ENCODE measurements around the gene MPP4.

Gene MPP4

GRCh38 chr2:201622306-201622970 lies 76.0 kb downstream of the MPP4 start:
- no peak for DNase-seq (ENCODE audit: low read depth in 2 of 2)

- no peak for DNase-seq (ENCODE audit: low read depth in 2 of 2)
Observed at GRCh38 chr2:201621293-201621999, 77.0 kb downstream of the MPP4 start.

GRCh38 chr2:201618744-201619662 lies 79.4 kb downstream of the MPP4 start:
- DNase-seq (ENCODE audit: low read depth in 2 of 2) = no peak

- DNase-seq (ENCODE audit: low read depth in 2 of 2) = no peak
Observed at GRCh38 chr2:201608021-201608420, 90.4 kb downstream of the MPP4 start.

GRCh38 chr2:201607568-201607967 lies 90.9 kb downstream of the MPP4 start:
- no peak for DNase-seq (ENCODE audit: low read depth in 2 of 2)

- no peak for DNase-seq (ENCODE audit: low read depth in 2 of 2)
Observed at GRCh38 chr2:201600906-201601305, 97.5 kb downstream of the MPP4 start.

- no peak for DNase-seq (ENCODE audit: low read depth in 2 of 2)
Observed at GRCh38 chr2:201597397-201597796, 101.0 kb downstream of the MPP4 start.

All from stimulated activated CD4-positive, alpha-beta T cell treated with anti-CD3 and anti-CD28 coated beads, Interleukin-1b, Interleukin-23, amount 100 ng/mL, for 1 hour (primary cell).